Hepatocyte (in vitro differentiated cells): ENCODE measurements around the gene RIMS1. TPM values are rescaled to one million over a fixed set of nuclear protein-coding genes. Genes with fewer than 3 reads are reported as not detected.
"Not testable (repeated sequence)": the region's sequence is repeated elsewhere in the genome, so short reads cannot be mapped to it uniquely, and the experiment has no call there.

Source experiments
- DNase-seq: peaks from one replicate; pipeline ENCODE4 v3.0.0-alpha.2; 2016; ENCODE audit warnings: low spot score
- H2AFZ ChIP-seq: fragments of 200-600 bp; sonication (generic); 2 replicates; pipeline ENCODE4 v1.6.0; 2016; ENCODE audit warnings: antibody characterized with exemption, mild to moderate bottlenecking
- H3K27ac ChIP-seq: fragments of 200-600 bp; sonication (generic); 2 replicates; pipeline ENCODE4 v1.5.1; 2016; ENCODE audit warnings: mild to moderate bottlenecking
- H3K27me3 ChIP-seq: fragments of 200-600 bp; sonication (generic); 2 replicates; pipeline ENCODE4 v1.6.1; 2016
- H3K36me3 ChIP-seq: fragments of 200-600 bp; sonication (generic); replicated peaks from 2 replicates; pipeline ENCODE4 v1.5.1; 2016; ENCODE audit warnings: low read depth; ENCODE audit not compliant: insufficient read depth
- H3K4me1 ChIP-seq: fragments of 200-600 bp; sonication (generic); 2 replicates; pipeline ENCODE4 v1.5.1; 2016; ENCODE audit warnings: mild to moderate bottlenecking, moderate library complexity; ENCODE audit not compliant: insufficient read depth
- H3K4me2 ChIP-seq: fragments of 200-600 bp; sonication (generic); 2 replicates; pipeline ENCODE4 v1.6.0; 2016
- H3K4me3 ChIP-seq: fragments of 200-600 bp; sonication (generic); 2 replicates; pipeline ENCODE4 v1.5.1; 2016; ENCODE audit warnings: mild to moderate bottlenecking
- H3K79me2 ChIP-seq: fragments of 200-600 bp; sonication (generic); 2 replicates; pipeline ENCODE4 v1.6.0; 2017; ENCODE audit warnings: mild to moderate bottlenecking
- H3K9me2 ChIP-seq: fragments of 200-600 bp; sonication (generic); replicated peaks from 2 replicates; pipeline ENCODE4 v1.6.0; 2017; ENCODE audit warnings: mild to moderate bottlenecking; ENCODE audit not compliant: insufficient read depth
- H3K9me3 ChIP-seq: fragments of 200-600 bp; sonication (generic); 2 replicates; pipeline ENCODE4 v1.5.1; 2016; ENCODE audit warnings: low read depth, mild to moderate bottlenecking
- H4K20me1 ChIP-seq: fragments of 200-600 bp; sonication (generic); 2 replicates; pipeline ENCODE4 v1.6.0; 2016; ENCODE audit warnings: mild to moderate bottlenecking; ENCODE audit not compliant: insufficient read depth, poor library complexity, severe bottlenecking
- EZH2 ChIP-seq: fragments of 200-600 bp; sonication (generic); IDR thresholded peaks from 2 replicates; pipeline ENCODE4 v1.6.1; 2016; ENCODE audit warnings: antibody characterized with exemption, mild to moderate bottlenecking, borderline replicate concordance
- EZH2phosphoT487 ChIP-seq: fragments of 200-600 bp; sonication (generic); IDR thresholded peaks from one replicate; pipeline ENCODE4 v1.6.1; 2018; ENCODE audit warnings: antibody characterized with exemption, mild to moderate bottlenecking, low read depth, moderate library complexity; ENCODE audit not compliant: unreplicated experiment, severe bottlenecking
- WGBS: methylation state at CpG from one replicate; pipeline ENCODE4 v1.1.6; 2016; ENCODE audit warnings: low lambda C conversion rate; ENCODE audit errors: missing lambda C conversion rate; 5-methylcytosine and 5-hydroxymethylcytosine counted together
- polyA plus RNA-seq: library from polyadenylated mRNA; unstranded; fragments of >200 nt; fragmentation: Nextera tagmentation; extraction: Ambion mirVana; gene quantifications from 2 replicates; pipeline ENCODE4 v1.2.1, GENCODE V29; 2016
- total RNA-seq: library from RNA; depleted of rRNA; stranded (reverse); fragments of >200 nt; gene quantifications from 2 replicates; pipeline ENCODE4 v1.2.3, GENCODE V29; 2014
- TF ChIP-seq, protein P1 (sequence below): fragments of 200-600 bp; sonication (generic); IDR thresholded peaks from 2 replicates; pipeline ENCODE4 v1.5.1; 2016; ENCODE audit warnings: antibody characterized with exemption, mild to moderate bottlenecking; ENCODE audit not compliant: poor library complexity

The RIMS1 gene
- total and polyA plus RNA-seq, 2 experiments from 2014 or later: 0.45 to 5.5 TPM

DNA sequence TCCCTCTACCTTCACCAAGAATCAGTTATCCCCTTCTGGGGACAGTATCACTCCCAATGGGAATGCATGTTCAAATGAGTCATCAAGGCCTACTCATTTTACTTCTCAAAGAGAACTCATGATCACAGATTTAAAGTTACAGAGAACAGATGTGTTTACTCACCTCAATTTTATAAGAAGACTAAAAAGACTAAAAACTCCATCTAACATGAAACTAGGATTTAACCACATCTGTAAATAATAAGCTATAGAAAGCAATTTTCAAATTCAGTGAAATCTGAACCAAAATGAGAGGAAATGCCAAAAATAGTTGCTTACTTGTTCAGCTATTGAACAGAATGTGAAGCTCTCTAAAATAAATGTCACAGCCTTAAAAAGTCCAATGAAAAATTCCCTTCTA lies 435.4 kb downstream of the RIMS1 start:
- DNase-seq: no peak
- peaks cover 8% of the 10 kb centered on the region for H3K4me1 ChIP-seq
- H3K27ac ChIP-seq: peak overlapping the region; percentile 23
- no peaks in the 10 kb centered on the region for H4K20me1 ChIP-seq
- TF ChIP-seq EZH2phosphoT487 (no peak), EZH2 (no peak)
- TF ChIP-seq, protein P1, sequence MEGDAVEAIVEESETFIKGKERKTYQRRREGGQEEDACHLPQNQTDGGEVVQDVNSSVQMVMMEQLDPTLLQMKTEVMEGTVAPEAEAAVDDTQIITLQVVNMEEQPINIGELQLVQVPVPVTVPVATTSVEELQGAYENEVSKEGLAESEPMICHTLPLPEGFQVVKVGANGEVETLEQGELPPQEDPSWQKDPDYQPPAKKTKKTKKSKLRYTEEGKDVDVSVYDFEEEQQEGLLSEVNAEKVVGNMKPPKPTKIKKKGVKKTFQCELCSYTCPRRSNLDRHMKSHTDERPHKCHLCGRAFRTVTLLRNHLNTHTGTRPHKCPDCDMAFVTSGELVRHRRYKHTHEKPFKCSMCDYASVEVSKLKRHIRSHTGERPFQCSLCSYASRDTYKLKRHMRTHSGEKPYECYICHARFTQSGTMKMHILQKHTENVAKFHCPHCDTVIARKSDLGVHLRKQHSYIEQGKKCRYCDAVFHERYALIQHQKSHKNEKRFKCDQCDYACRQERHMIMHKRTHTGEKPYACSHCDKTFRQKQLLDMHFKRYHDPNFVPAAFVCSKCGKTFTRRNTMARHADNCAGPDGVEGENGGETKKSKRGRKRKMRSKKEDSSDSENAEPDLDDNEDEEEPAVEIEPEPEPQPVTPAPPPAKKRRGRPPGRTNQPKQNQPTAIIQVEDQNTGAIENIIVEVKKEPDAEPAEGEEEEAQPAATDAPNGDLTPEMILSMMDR: no peak
- no peaks in the 10 kb centered on the region for H3K9me2 ChIP-seq
- no peak overlapping the region for H3K4me3 ChIP-seq
- no peaks in the 10 kb centered on the region for H3K9me3 ChIP-seq
- H3K36me3 ChIP-seq: no peaks in the 10 kb centered on the region
- H3K4me2 ChIP-seq: no peak overlapping the region
- H3K27me3 ChIP-seq: no peaks in the 10 kb centered on the region
- H2AFZ ChIP-seq: no peak overlapping the region
- H3K79me2 ChIP-seq: no peaks in the 10 kb centered on the region

DNA sequence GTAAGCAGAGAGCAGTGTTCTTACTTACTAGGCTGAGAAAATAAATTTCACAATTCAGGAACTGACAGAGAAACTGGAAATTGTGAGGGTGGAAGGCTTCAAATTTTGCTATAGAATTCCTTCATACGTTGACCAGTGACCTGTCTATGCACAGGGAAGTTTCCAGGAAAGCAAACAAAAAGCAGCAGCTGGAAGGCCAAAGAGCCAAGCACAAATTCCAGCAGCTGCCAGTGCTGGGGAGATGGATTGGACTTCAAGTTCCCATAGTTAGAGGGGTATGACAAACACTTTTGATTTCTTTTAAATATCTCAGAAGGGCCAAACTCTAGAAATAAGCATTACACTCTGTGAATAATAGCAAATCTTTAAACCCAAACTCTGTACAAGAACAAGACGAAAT lies 436.4 kb downstream of the RIMS1 start:
- no peak for DNase-seq
- Histone ChIP-seq H3K4me3 (no peak overlapping the region), H3K9me3 (no peaks in the 10 kb centered on the region), H3K4me1 (peaks cover 8% of the 10 kb centered on the region), H3K4me2 (no peak overlapping the region), H3K27ac (peak overlapping the region; percentile 23), H3K9me2 (no peaks in the 10 kb centered on the region), H3K27me3 (no peaks in the 10 kb centered on the region), H4K20me1 (no peaks in the 10 kb centered on the region), H3K36me3 (no peaks in the 10 kb centered on the region), H2AFZ (no peak overlapping the region), H3K79me2 (no peaks in the 10 kb centered on the region)
- TF ChIP-seq EZH2 (no peak), EZH2phosphoT487 (no peak)
- TF ChIP-seq, protein P1: no peak
- WGBS: 64% methylated on average over 2 of the region's 2 CpGs

DNA sequence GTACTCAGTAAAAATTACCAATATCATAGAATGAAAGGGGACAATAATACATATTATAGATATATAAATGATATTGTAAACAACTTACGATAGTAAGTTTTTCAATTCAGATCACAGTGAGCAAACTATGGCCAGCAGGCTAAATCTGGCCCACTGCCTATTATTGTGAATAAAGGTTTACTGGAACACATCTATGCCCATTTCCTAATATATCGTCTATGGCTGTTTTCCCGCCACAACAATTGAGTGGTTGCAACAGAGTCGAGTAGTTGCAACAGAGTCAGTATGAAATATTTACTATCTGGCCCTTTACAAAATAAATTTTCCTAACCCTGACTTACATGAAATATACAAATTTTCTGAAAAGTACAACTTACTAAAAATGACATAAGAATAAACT lies 438.2 kb downstream of the RIMS1 start:
- H3K27ac ChIP-seq: no peak overlapping the region
- H3K9me3 ChIP-seq: no peaks in the 10 kb centered on the region
- no peak overlapping the region for H3K4me2 ChIP-seq
- H3K9me2 ChIP-seq: no peaks in the 10 kb centered on the region
- no peaks in the 10 kb centered on the region for H4K20me1 ChIP-seq
- no peak overlapping the region for H2AFZ ChIP-seq
- 88% methylated on average over 4 of the region's 4 CpGs for WGBS
- no peaks in the 10 kb centered on the region for H3K36me3 ChIP-seq
- no peaks in the 10 kb centered on the region for H3K27me3 ChIP-seq
- no peak overlapping the region for H3K4me3 ChIP-seq
- DNase-seq: no peak
- no peaks in the 10 kb centered on the region for H3K79me2 ChIP-seq
- TF ChIP-seq, protein P1: no peak
- H3K4me1 ChIP-seq: peaks cover 8% of the 10 kb centered on the region

DNA sequence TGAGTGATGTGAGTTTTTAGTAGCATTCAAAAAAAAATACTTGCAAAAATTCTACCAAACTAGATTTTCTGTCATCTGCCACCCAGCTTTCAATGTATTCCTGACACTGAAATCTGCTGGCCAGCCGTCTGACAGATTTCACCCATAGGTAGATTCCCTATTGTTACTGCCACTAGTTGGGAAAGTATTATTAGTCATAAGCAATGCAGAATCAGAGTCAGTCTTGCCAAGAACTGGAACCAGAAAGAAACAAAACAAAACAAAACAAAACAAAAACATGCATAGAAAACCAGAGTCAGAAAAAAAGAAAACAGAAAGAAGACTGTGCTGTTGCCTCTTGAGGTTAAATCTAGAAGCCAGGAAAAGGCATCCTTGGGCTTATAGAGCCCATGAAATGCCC lies 442.4 kb downstream of the RIMS1 start:
- Histone ChIP-seq H3K9me3 (no peaks in the 10 kb centered on the region), H3K79me2 (no peaks in the 10 kb centered on the region), H2AFZ (no peak overlapping the region), H3K4me1 (no peaks in the 10 kb centered on the region), H3K36me3 (no peaks in the 10 kb centered on the region), H3K4me3 (no peak overlapping the region), H3K27me3 (no peaks in the 10 kb centered on the region), H3K27ac (no peak overlapping the region), H3K9me2 (no peaks in the 10 kb centered on the region), H4K20me1 (no peaks in the 10 kb centered on the region), H3K4me2 (no peak overlapping the region)
- no peak for DNase-seq
- TF ChIP-seq EZH2: no peak
- TF ChIP-seq, protein P1: no peak
- TF ChIP-seq EZH2phosphoT487: no peak
- 81% methylated on average over 1 of the region's 1 CpG for WGBS

DNA sequence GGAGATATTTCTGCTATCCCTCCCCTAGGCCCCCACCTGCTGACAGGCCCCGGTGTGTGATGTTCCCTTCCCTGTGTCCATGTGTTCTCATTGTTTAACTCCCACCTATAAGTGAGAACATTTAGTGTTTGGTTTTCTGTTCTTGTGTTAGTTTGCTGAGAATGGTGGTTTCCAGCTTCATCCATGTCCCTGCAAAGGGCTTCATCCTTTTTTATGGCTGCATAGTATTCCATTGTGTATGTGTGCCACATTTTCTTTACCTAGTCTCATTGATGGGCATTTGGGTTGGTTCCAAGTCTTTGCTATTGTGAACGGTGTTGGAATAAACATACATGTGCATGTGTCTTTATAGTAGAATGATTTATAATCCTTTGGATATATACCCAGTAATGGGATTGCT lies 448.9 kb downstream of the RIMS1 start:
- not testable (repeated sequence) for H3K27ac ChIP-seq, H3K4me2 ChIP-seq, H3K36me3 ChIP-seq, H3K9me3 ChIP-seq, H3K79me2 ChIP-seq, H3K4me3 ChIP-seq, H2AFZ ChIP-seq, H3K4me1 ChIP-seq, DNase-seq, H3K27me3 ChIP-seq, H3K9me2 ChIP-seq, H4K20me1 ChIP-seq
- WGBS: 87% methylated on average over 2 of the region's 2 CpGs
